Measurements from ENCODE around the gene ADPRS.

Gene ADPRS

GRCh38 chr1:36087233-36088123 lies 1.2 kb upstream of the ADPRS start:
- DNase-seq (ENCODE audit: low read depth in 3 of 3): no peak

GRCh38 chr1:36088265-36088576 lies 471 bp upstream of the ADPRS start:
- no peak for DNase-seq (ENCODE audit: low read depth in 3 of 3)

- DNase-seq (ENCODE audit: low read depth in 3 of 3): no peak
These were observed 865 bp downstream of the ADPRS start for GRCh38 chr1:36089393-36090121.

GRCh38 chr1:36091141-36091540 lies 2.4 kb downstream of the ADPRS start:
- no peak for DNase-seq (ENCODE audit: low read depth in 3 of 3)

GRCh38 chr1:36091698-36092097 lies 3.0 kb downstream of the ADPRS start:
- DNase-seq (ENCODE audit: low read depth in 3 of 3): no peak

- no peak for DNase-seq (ENCODE audit: low read depth in 3 of 3)
These were observed 3.6 kb downstream of the ADPRS start for GRCh38 chr1:36092166-36092797.

GRCh38 chr1:36092798-36093185 lies 4.1 kb downstream of the ADPRS start:
- no peak for DNase-seq (ENCODE audit: low read depth in 3 of 3)

GRCh38 chr1:36093226-36093625 lies 4.5 kb downstream of the ADPRS start:
- DNase-seq (ENCODE audit: low read depth in 3 of 3): no peak

- DNase-seq (ENCODE audit: low read depth in 3 of 3): no peak
These were observed 5.2 kb downstream of the ADPRS start for GRCh38 chr1:36093929-36094328.

- no peak for DNase-seq (ENCODE audit: low read depth in 3 of 3)
These were observed 5.9 kb downstream of the ADPRS start for GRCh38 chr1:36094621-36095061.

GRCh38 chr1:36095760-36096405 lies 7.2 kb downstream of the ADPRS start:
- no peak for DNase-seq (ENCODE audit: low read depth in 3 of 3)

GRCh38 chr1:36096500-36097432 lies 8.1 kb downstream of the ADPRS start:
- DNase-seq (ENCODE audit: low read depth in 3 of 3): no peak

- DNase-seq (ENCODE audit: low read depth in 3 of 3): no peak
These were observed 9.2 kb downstream of the ADPRS start for GRCh38 chr1:36097693-36098585.

- no peak for DNase-seq (ENCODE audit: low read depth in 3 of 3)
These were observed 10.1 kb downstream of the ADPRS start for GRCh38 chr1:36098650-36099365.

GRCh38 chr1:36099681-36100341 lies 11.1 kb downstream of the ADPRS start:
- DNase-seq (ENCODE audit: low read depth in 3 of 3): peak; percentile 51 to 80 (median 60)

GRCh38 chr1:36100376-36100775 lies 11.7 kb downstream of the ADPRS start:
- no peak for DNase-seq (ENCODE audit: low read depth in 3 of 3)

GRCh38 chr1:36101546-36101945 lies 12.9 kb downstream of the ADPRS start:
- DNase-seq (ENCODE audit: low read depth in 3 of 3): no peak

GRCh38 chr1:36106269-36106668 lies 17.6 kb downstream of the ADPRS start:
- DNase-seq (ENCODE audit: low read depth in 3 of 3): no peak

GRCh38 chr1:36107394-36107793 lies 18.7 kb downstream of the ADPRS start:
- no peak for DNase-seq (ENCODE audit: low read depth in 3 of 3)

All from stimulated activated CD4-positive, alpha-beta T cell treated with anti-CD3 and anti-CD28 coated beads, TNF-alpha, amount 100 ng/mL, for 48 hours (primary cell).